CD4-positive, alpha-beta T cell treated with Interferon alpha-2 for 1 hour (primary cell): ENCODE data around the gene COL6A1.
A peak's percentile ranks its signal among the peaks of the same experiment; 100 is the strongest.

Source experiments
- DNase-seq, 2 donors: peaks; one replicate each; pipeline ENCODE4 v3.0.0-alpha.2; 2020 to 2022

COL6A1 gene

DNA sequence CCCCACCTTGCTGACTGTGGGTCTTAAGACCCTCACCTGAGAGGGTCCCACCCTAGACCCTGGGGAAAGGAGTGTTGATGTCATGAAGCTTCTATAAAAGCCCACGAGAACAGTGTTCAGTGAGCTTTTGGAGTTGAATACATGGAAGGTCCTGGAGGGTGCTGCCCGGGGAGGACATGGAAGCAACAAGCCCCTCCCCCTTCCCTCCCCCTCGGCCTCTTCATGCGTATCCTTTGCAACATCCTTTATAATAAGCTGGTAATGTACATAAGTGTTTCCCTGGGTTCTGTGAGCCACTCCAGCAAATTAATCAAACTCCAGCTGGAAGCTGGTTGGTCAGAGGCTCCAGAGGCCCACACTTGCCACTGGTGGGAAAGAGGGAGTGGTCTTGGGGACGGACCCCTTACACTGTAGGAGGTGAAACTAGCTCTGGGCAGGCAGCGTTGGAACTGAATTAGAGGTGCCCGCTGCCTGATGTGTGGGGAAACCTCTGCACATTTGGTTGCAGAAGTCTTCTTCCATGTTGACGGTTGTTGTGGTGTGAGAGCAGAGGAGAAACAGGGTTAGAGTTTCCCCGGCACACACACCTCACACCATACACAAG, 14.7 kb upstream of the COL6A1 start:
- no peak for DNase-seq

- DNase-seq = no peak
Measured at GRCh38 chr21:45969921-45970673, 11.5 kb upstream of the COL6A1 start.

GRCh38 chr21:45970674-45971615, 10.6 kb upstream of the COL6A1 start:
- DNase-seq = peak; percentile 40 to 53

GRCh38 chr21:45971616-45972352, 9.8 kb upstream of the COL6A1 start:
- no peak for DNase-seq

DNA sequence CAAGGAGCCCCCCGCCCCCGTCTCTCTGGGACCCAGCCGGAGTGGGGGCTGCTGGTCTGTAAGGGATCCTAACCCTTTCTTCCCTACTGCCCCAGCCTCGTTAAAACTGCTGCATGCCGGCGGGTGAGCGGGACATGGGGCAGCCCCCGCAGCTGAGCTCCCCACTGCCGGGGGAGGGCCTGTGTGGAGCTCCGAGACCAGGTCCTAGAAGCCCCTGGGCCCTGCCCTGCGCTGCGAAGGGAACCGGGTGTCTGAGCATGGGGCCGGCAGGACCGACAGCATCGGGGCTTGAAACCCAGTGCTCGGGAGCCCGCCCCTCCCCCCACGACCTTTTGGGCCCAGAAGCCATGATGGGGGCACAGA, 9.2 kb upstream of the COL6A1 start:
- DNase-seq = no peak

DNA sequence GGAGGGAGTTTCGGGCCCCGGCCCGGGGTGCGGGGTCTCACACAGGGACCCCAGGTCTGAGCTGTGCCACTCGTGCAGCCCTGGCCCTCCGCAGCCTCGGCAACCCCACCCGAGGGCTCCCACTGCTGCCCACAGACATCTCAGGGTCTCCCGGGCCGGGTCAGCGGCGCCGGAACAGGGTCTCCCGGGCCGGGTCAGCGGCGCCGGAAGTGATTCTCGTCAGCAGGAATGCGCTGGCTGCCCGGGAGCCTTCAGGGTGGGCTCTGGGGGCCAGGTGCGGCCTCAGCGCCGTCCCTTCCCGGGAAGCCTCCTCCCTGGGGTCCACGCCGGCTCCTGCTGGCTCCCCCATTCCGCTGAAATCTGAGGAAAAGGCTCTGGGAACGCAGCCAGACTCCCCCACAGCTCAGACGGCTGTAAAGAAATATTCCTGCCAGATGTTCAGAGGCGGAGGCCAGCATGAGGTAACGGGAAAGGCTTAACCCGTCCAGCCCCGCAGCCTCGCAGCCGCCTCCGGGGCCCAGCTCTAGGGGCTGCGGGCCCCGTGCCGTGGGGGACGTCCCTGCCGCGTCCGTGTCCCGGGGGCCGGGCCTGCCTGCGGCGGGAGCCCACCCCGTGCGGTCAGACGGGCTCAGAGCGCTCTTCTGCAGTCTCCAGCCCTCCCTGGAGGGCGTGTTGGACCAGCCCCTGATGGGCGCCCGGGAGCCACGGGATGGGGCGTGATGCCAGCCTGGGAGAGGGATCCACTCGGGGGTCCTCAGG, 8.7 kb upstream of the COL6A1 start:
- no peak for DNase-seq

- peak; percentile 80 to 83 for DNase-seq
Measured at GRCh38 chr21:45973475-45974072, 8.0 kb upstream of the COL6A1 start.

- DNase-seq = no peak
Measured at GRCh38 chr21:45974073-45975019, 7.2 kb upstream of the COL6A1 start.

- DNase-seq = no peak
Measured at GRCh38 chr21:45975020-45975666, 6.4 kb upstream of the COL6A1 start.

DNA sequence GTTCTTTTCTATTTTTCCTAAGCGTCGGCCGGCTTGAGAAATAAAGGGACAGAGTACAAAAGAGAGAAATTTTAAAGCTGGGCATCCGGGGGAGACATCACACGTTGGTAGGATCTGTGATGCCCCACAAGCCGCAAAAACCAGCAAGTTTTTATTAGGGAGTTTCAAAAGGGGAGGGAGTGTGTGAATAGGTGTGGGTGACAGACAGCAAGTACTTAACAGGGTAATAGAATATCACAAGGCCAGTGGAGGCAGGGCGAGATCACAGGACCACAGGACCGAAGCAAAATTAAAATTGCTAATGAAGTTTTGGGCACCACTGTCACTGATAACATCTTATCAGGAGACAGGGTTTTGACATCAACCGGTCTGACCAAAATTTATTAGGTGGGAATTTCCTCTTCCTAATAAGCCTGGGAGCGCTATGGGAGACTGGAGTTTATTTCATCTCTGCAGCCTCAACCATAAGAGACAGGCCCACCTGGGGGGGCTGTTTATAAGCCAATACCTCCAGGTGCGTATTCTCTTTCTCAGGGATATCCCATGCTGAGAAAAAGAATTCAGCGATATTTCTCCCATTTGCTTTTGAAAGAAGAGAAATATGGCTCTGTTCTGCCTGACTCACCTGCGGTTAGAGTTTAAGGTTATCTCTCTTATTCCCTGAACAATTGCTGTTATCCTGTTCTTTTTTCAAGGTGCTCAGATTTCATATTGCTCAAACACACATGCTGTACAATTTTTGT, 5.7 kb upstream of the COL6A1 start:
- peak in 1 of 2 donors; percentile 23 for DNase-seq

GRCh38 chr21:45976701-45977311, 4.8 kb upstream of the COL6A1 start:
- DNase-seq = no peak

DNA sequence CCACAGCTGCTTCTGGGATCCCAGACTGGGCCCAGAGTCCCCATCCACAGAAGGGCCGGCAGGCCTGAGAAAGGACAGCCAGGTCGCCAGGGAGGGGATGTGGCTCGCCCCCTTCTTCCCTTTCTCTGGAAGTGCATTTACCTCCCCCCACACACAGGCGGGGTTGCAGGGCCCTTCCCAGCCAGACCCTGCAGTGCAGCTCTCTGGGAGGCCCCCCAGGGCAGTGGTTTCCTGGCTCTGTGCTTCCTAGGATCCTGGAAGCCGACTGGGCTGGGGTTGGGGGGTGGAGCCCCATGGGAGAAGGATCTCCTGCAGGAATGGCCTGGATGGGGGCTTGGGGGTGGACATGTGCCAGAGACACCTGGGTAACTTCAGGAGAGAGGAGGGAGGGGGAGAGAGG, 4.2 kb upstream of the COL6A1 start:
- DNase-seq = no peak

GRCh38 chr21:45979141-45979631, 2.4 kb upstream of the COL6A1 start:
- no peak for DNase-seq

DNA sequence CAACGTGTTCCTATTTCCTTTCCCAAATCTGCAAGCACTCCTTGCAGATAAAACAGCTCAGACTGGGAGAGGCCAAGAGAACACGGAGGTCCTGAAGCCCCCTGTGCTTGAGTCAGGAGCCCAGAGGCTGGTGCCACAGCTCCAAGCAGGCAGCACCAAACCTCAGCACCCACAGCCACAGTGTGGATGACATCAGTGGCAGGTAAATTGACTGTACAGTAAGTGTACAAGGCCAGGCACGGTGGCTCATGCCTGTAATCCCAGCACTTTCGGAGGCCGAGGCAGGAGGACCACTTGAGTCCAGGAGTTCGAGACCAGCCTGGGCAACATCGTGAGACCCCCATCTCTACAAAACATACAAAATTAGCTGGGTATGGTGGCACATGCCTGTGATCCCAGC, 1.9 kb upstream of the COL6A1 start:
- no peak for DNase-seq

GRCh38 chr21:45980271-45980670, 1.3 kb upstream of the COL6A1 start:
- no peak for DNase-seq

DNA sequence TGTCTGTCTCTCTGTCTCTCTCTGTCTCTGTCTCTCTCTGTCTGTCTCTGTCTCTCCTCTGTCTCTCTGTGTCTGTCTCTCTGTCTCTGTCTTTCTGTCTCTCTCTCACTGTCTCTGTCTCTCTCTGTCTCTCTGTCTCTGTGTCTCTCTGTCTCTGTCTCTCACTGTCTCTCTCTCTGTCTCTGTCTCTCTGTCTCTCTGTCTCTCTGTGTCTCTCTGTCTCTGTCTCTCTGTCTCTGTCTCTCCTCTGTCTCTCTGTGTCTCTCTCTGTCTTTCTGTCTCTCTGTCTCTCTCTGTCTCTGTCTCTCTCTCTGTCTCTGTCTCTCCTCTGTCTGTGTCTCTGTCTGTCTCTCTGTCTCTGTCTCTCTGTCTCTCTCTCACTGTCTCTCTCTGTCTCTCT, 873 bp upstream of the COL6A1 start:
- DNase-seq = no peak

DNA sequence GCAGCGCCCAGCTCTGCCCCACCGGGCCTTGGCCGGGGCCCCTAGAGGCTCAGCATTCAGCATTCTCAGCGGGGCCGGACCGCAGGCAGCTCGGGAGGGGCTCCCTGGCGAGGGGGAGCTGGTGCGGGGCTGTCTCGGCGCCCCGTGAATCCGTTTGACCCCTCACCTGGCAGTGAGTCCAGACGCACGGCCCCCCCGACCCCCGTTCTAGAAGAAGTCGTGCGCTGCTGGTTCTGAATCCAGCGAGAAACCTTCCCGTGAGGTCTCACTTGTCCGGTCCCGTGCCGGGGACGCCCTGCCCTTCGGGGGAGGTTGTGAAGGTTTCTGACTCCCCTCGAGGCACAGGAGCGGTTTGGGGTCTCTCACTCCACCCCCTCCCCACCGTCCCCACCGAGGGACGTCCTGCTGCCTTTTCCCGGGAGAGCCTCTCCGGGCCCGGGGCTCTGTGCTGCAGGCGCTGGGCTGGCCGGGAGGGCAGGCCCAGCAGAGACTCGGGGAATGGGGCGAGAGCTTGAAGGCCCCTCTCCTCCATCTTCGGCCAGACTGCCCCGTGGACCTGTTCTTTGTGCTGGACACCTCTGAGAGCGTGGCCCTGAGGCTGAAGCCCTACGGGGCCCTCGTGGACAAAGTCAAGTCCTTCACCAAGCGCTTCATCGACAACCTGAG, 655 bp downstream of the COL6A1 start:
- no peak for DNase-seq
